ENCODE data around the gene GAB2.

- TF ChIP-seq CTCF (IDR thresholded peaks at IDR 0.05): no peak
- TF ChIP-seq POLR2A (IDR thresholded peaks at IDR 0.05): no peak
Measured at GRCh38 chr11:78256962-78257361, 160.7 kb downstream of the GAB2 start.
